Liver (tissue), 9 donors: ENCODE results near the gene CLEC3B. TPM values are rescaled to one million over a fixed set of nuclear protein-coding genes. Genes with fewer than 3 reads are reported as not detected.

Experiments
- DNase-seq: peaks from one replicate; pipeline ENCODE4 v3.0.0-alpha.2; 2017; ENCODE audit warnings: low spot score
- H3K27ac ChIP-seq, 2 donors: one replicate each; pipeline ENCODE4 v1.7.0; 2013; ENCODE audit warnings: inconsistent platforms in 2 of 2, low read length in 2 of 2, control low read depth in 1 of 2, low read depth in 1 of 2, mild to moderate bottlenecking in 1 of 2
- H3K27me3 ChIP-seq, 4 donors: one replicate each; pipeline versions ENCODE4 v1.6.1 to v1.7.0; 2013; ENCODE audit warnings: low read length in 3 of 4, inconsistent platforms in 1 of 4, mild to moderate bottlenecking in 1 of 4, moderate library complexity in 1 of 4; ENCODE audit not compliant: control insufficient read depth in 4 of 4, insufficient read depth in 4 of 4
- H3K36me3 ChIP-seq, 4 donors: one replicate each; pipeline versions ENCODE4 v1.6.1 to v1.7.0; 2013; ENCODE audit warnings: low read length in 3 of 4, mild to moderate bottlenecking in 3 of 4, low read depth in 1 of 4, moderate library complexity in 1 of 4; ENCODE audit not compliant: control insufficient read depth in 4 of 4, insufficient read depth in 3 of 4
- H3K4me1 ChIP-seq, 4 donors: one replicate each; pipeline versions ENCODE4 v1.6.1 to v1.7.0; 2013; ENCODE audit warnings: low read length in 3 of 4, mild to moderate bottlenecking in 3 of 4, moderate library complexity in 1 of 4; ENCODE audit not compliant: control insufficient read depth in 4 of 4, insufficient read depth in 4 of 4
- H3K4me3 ChIP-seq, 3 donors: one replicate each; pipeline versions ENCODE4 v1.6.1 to v1.7.0; 2013; ENCODE audit warnings: low read length in 3 of 3, control low read depth in 1 of 3, low read depth in 1 of 3, mild to moderate bottlenecking in 1 of 3
- H3K9ac ChIP-seq, 2 donors: one replicate each; pipeline ENCODE4 v1.7.0; 2013; ENCODE audit warnings: low read length in 2 of 2, mild to moderate bottlenecking in 2 of 2, moderate library complexity in 2 of 2, control low read depth in 1 of 2, low read depth in 1 of 2
- H3K9me3 ChIP-seq, 4 donors: one replicate each; pipeline versions ENCODE4 v1.6.1 to v1.7.0; 2013; ENCODE audit warnings: low read length in 3 of 4; ENCODE audit not compliant: control insufficient read depth in 4 of 4
- EGR1 ChIP-seq, 2 donors: IDR thresholded peaks; 2 replicates each; pipeline ENCODE4 v1.6.1; 2016 to 2018; ENCODE audit warnings: antibody characterized with exemption in 2 of 2, low read depth in 2 of 2
- FOXA1 ChIP-seq: IDR thresholded peaks from 2 replicates; pipeline ENCODE4 v1.6.1; 2016; ENCODE audit warnings: antibody characterized with exemption
- FOXA2 ChIP-seq: IDR thresholded peaks from 2 replicates; pipeline ENCODE4 v1.6.1; 2016; ENCODE audit warnings: antibody characterized with exemption
- GABPA ChIP-seq, 2 donors: IDR thresholded peaks in 1 of 2; conservative IDR thresholded peaks in 1 of 2; 2 replicates each; pipeline ENCODE4 v1.6.1; 2016; ENCODE audit warnings: antibody characterized with exemption in 2 of 2, mild to moderate bottlenecking in 1 of 2, moderate library complexity in 1 of 2
- HNF4A ChIP-seq, 2 donors: conservative IDR thresholded peaks; 2 replicates each; pipeline ENCODE4 v1.6.1; 2016; ENCODE audit warnings: antibody characterized with exemption in 2 of 2, mild to moderate bottlenecking in 2 of 2
- HNF4G ChIP-seq: IDR thresholded peaks from 2 replicates; pipeline ENCODE4 v1.6.1; 2016; ENCODE audit warnings: antibody characterized with exemption
- MAX ChIP-seq: IDR thresholded peaks from 2 replicates; pipeline ENCODE4 v1.6.1; 2016; ENCODE audit warnings: antibody characterized with exemption
- NR2F2 ChIP-seq: IDR thresholded peaks from 2 replicates; pipeline ENCODE4 v1.6.1; 2016; ENCODE audit warnings: antibody characterized with exemption
- RAD21 ChIP-seq, 2 donors: IDR thresholded peaks; 2 replicates each; pipeline ENCODE4 v1.6.1; 2016; ENCODE audit warnings: antibody characterized with exemption in 2 of 2, mild to moderate bottlenecking in 2 of 2
- RXRA ChIP-seq, 2 donors: IDR thresholded peaks; 2 replicates each; pipeline ENCODE4 v1.6.1; 2017 to 2018; ENCODE audit warnings: antibody characterized with exemption in 2 of 2, mild to moderate bottlenecking in 1 of 2
- SP1 ChIP-seq: IDR thresholded peaks from 2 replicates; pipeline ENCODE4 v1.6.1; 2018; ENCODE audit warnings: antibody characterized with exemption, mild to moderate bottlenecking
- TAF1 ChIP-seq: conservative IDR thresholded peaks from 2 replicates; pipeline ENCODE4 v1.6.1; 2016; ENCODE audit warnings: antibody characterized with exemption, mild to moderate bottlenecking
- YY1 ChIP-seq: IDR thresholded peaks from 2 replicates; pipeline ENCODE4 v1.6.1; 2016; ENCODE audit warnings: antibody characterized with exemption, mild to moderate bottlenecking
- ZBTB33 ChIP-seq: IDR thresholded peaks from 2 replicates; pipeline ENCODE4 v1.6.1; 2016; ENCODE audit warnings: antibody characterized with exemption
- WGBS: extraction: QIAGEN DNeasy Blood & Tissue Kit; methylation state at CpG from one replicate; pipeline ENCODE4 v1.1.7; 2013; 5-methylcytosine and 5-hydroxymethylcytosine counted together
- polyA plus RNA-seq, 2 donors: library from polyadenylated mRNA; stranded (reverse) in 1 of 2; unstranded in 1 of 2; fragments of 200-250 nt in 1 of 2; fragments of >200 nt in 1 of 2; fragmentation: Nextera tagmentation in 1 of 2; extraction: Ambion mirVana in 1 of 2; gene quantifications; one replicate each; pipeline versions ENCODE4 v1.2.1 to v1.2.3, GENCODE V29; 2013 to 2015
- total RNA-seq, 2 donors: library from RNA; depleted of rRNA; stranded (reverse); fragments of >200 nt; gene quantifications; one replicate each; pipeline ENCODE4 v1.2.3, GENCODE V29; 2014
- TF ChIP-seq, protein P1 (sequence below): fragments of 150-350 bp; IDR thresholded peaks from 2 replicates; pipeline ENCODE4 v1.5.1; 2017; ENCODE audit warnings: improper control_type of control experiment, low read depth, low read length; ENCODE audit not compliant: missing input control
- TF ChIP-seq, protein P2 (sequence below): IDR thresholded peaks from 2 replicates; pipeline ENCODE4 v1.6.1; 2016; ENCODE audit warnings: antibody characterized with exemption, mild to moderate bottlenecking
- donor health status: healthy.
- donor health status: healthy.
- donor health status: healthy.
- donor health status: healthy.
- donor health status: healthy.

Gene CLEC3B
- total and polyA plus RNA-seq, 4 donors, result 7.7 to 28.8 (median 13.0) TPM

DNA sequence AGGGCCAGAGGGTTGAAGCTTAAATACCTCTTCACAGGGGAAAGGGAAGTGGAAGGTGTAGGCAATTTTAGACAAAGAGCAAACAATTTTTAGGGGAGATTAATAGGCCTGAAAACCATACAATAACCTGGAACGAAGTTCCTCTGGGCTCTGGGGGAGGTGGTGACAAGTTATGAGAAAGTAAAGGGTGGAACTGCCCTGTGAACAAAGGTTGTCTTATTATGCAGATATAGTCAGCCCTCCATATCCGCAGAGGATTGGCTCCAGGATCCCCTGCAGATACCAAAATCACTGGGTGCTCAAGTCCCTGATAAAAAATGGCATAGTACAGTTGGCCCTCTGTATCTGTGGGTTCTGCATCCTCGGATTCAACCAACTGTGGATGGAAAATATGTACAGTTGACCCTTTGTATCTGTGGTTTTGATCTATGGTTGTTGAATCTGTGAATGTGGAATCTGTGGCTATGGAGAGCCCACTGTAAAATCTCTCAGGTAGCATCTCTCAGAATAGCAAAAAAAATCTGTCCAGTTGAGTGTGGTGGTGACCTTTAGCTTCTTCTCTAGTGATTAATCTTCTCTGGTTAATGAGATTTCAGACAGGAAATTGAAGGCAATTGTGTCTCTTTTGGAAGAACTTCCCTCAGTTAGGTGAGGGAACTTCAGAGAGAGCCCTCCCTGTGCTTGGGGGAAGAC lies 40.2 kb downstream of the CLEC3B start:
- Histone ChIP-seq H3K9ac (no peak overlapping the region), H3K36me3 (no peaks in the 10 kb centered on the region), H3K4me3 (no peak overlapping the region), H3K9me3 (no peaks in the 10 kb centered on the region), H3K27me3 (no peaks in the 10 kb centered on the region), H3K27ac (no peak overlapping the region), H3K4me1 (peaks cover 0 to 4% (median 0%) of the 10 kb centered on the region in 4 donors)
- TF ChIP-seq, protein P1, sequence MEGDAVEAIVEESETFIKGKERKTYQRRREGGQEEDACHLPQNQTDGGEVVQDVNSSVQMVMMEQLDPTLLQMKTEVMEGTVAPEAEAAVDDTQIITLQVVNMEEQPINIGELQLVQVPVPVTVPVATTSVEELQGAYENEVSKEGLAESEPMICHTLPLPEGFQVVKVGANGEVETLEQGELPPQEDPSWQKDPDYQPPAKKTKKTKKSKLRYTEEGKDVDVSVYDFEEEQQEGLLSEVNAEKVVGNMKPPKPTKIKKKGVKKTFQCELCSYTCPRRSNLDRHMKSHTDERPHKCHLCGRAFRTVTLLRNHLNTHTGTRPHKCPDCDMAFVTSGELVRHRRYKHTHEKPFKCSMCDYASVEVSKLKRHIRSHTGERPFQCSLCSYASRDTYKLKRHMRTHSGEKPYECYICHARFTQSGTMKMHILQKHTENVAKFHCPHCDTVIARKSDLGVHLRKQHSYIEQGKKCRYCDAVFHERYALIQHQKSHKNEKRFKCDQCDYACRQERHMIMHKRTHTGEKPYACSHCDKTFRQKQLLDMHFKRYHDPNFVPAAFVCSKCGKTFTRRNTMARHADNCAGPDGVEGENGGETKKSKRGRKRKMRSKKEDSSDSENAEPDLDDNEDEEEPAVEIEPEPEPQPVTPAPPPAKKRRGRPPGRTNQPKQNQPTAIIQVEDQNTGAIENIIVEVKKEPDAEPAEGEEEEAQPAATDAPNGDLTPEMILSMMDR, result no peak
- TF ChIP-seq NR2F2 (no peak), HNF4G (no peak), EGR1 (IDR thresholded peaks at IDR 0.05; ENCODE audit: low read depth in 2 of 2) (no peak), TAF1 (no peak), YY1 (no peak), GABPA (IDR thresholded peaks at IDR 0.05 in 1 of 2, conservative IDR thresholded peaks at IDR 0.05 in 1 of 2) (no peak), MAX (no peak), HNF4A (conservative IDR thresholded peaks at IDR 0.05) (no peak), ZBTB33 (no peak)
- TF ChIP-seq, protein P2, sequence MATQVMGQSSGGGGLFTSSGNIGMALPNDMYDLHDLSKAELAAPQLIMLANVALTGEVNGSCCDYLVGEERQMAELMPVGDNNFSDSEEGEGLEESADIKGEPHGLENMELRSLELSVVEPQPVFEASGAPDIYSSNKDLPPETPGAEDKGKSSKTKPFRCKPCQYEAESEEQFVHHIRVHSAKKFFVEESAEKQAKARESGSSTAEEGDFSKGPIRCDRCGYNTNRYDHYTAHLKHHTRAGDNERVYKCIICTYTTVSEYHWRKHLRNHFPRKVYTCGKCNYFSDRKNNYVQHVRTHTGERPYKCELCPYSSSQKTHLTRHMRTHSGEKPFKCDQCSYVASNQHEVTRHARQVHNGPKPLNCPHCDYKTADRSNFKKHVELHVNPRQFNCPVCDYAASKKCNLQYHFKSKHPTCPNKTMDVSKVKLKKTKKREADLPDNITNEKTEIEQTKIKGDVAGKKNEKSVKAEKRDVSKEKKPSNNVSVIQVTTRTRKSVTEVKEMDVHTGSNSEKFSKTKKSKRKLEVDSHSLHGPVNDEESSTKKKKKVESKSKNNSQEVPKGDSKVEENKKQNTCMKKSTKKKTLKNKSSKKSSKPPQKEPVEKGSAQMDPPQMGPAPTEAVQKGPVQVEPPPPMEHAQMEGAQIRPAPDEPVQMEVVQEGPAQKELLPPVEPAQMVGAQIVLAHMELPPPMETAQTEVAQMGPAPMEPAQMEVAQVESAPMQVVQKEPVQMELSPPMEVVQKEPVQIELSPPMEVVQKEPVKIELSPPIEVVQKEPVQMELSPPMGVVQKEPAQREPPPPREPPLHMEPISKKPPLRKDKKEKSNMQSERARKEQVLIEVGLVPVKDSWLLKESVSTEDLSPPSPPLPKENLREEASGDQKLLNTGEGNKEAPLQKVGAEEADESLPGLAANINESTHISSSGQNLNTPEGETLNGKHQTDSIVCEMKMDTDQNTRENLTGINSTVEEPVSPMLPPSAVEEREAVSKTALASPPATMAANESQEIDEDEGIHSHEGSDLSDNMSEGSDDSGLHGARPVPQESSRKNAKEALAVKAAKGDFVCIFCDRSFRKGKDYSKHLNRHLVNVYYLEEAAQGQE, result no peak
- DNase-seq, result no peak
- WGBS, result 81% methylated on average over 3 of the region's 3 CpGs

GRCh38 chr3:45067486-45067885 lies 41.4 kb downstream of the CLEC3B start:
- 74% methylated on average over 3 of the region's 4 CpGs for WGBS
- Histone ChIP-seq H3K4me3 (no peak overlapping the region), H3K4me1 (peaks cover 0 to 4% (median 0%) of the 10 kb centered on the region in 4 donors), H3K27ac (no peak overlapping the region), H3K9ac (no peak overlapping the region), H3K27me3 (no peaks in the 10 kb centered on the region), H3K9me3 (no peaks in the 10 kb centered on the region), H3K36me3 (no peaks in the 10 kb centered on the region)
- no peak for DNase-seq
- TF ChIP-seq SP1, result no peak
- no peak for TF ChIP-seq MAX
- TF ChIP-seq, protein P2, result no peak
- no peak for TF ChIP-seq ZBTB33
- no peak for TF ChIP-seq HNF4G
- no peak for TF ChIP-seq RAD21 (IDR thresholded peaks at IDR 0.05)
- no peak for TF ChIP-seq YY1
- TF ChIP-seq NR2F2, result no peak
- TF ChIP-seq FOXA1, result no peak
- no peak for TF ChIP-seq GABPA (IDR thresholded peaks at IDR 0.05 in 1 of 2, conservative IDR thresholded peaks at IDR 0.05 in 1 of 2)
- TF ChIP-seq TAF1, result no peak
- TF ChIP-seq EGR1 (IDR thresholded peaks at IDR 0.05; ENCODE audit: low read depth in 2 of 2), result no peak
- TF ChIP-seq FOXA2, result no peak
- TF ChIP-seq HNF4A (conservative IDR thresholded peaks at IDR 0.05), result no peak
- no peak for TF ChIP-seq RXRA (IDR thresholded peaks at IDR 0.05)
